Bronchial epithelial cell (primary cell): ENCODE results near the gene LRRIQ1. TPM values are rescaled to one million over a fixed set of nuclear protein-coding genes. Genes with fewer than 3 reads are reported as not detected.

Experiments
- DNase-seq: peaks from one replicate; pipeline ENCODE4 v3.0.0-alpha.2; 2010; ENCODE audit warnings: low read depth
- FAIRE-seq: peaks from 2 replicates; lab custom pipeline; 2011; peaks lifted over from hg19 to GRCh38; lab: Jason Lieb, UNC
- H3K27me3 ChIP-seq: 2 replicates; pipeline ENCODE4 v1.5.1; 2011; ENCODE audit warnings: low read length; ENCODE audit not compliant: control insufficient read depth, insufficient read depth
- H3K36me3 ChIP-seq: 2 replicates; pipeline ENCODE4 v1.5.1; 2011; ENCODE audit warnings: low read length; ENCODE audit not compliant: control insufficient read depth, insufficient read depth
- H3K4me3 ChIP-seq: 2 replicates; pipeline ENCODE4 v1.5.1; 2011; ENCODE audit warnings: mild to moderate bottlenecking, low read depth, low read length, control low read depth
- CTCF ChIP-seq: IDR thresholded peaks from 2 replicates; pipeline ENCODE4 v1.5.1; 2011; ENCODE audit warnings: mild to moderate bottlenecking, moderate library complexity, low read length, control low read depth, inconsistent platforms; ENCODE audit not compliant: insufficient read depth, severe bottlenecking
- total RNA-seq: library from RNA; depleted of rRNA; stranded (reverse); fragments of >200 nt; gene quantifications from 2 replicates; pipeline ENCODE4 v1.2.1, GENCODE V29; 2014

Gene LRRIQ1
- total RNA-seq, 1 donor from 2014 or later = under 0.01 TPM

GRCh38 chr12:85007836-85008235 is 28.3 kb upstream of the LRRIQ1 start:
- Histone ChIP-seq H3K27me3 (no peaks in the 10 kb centered on the region), H3K36me3 (no peaks in the 10 kb centered on the region), H3K4me3 (no peak overlapping the region)
- DNase-seq = peak; percentile 8
- TF ChIP-seq CTCF = no peak
- FAIRE-seq = no peak

GRCh38 chr12:85016413-85016812 is 19.7 kb upstream of the LRRIQ1 start:
- H3K27me3 ChIP-seq = no peaks in the 10 kb centered on the region
- no peak for TF ChIP-seq CTCF
- FAIRE-seq = no peak
- DNase-seq = peak; percentile 97
- no peak overlapping the region for H3K4me3 ChIP-seq
- no peaks in the 10 kb centered on the region for H3K36me3 ChIP-seq

GRCh38 chr12:85017133-85017532 is 19.0 kb upstream of the LRRIQ1 start:
- no peaks in the 10 kb centered on the region for H3K36me3 ChIP-seq
- DNase-seq = no peak
- FAIRE-seq = no peak
- H3K27me3 ChIP-seq = no peaks in the 10 kb centered on the region
- no peak for TF ChIP-seq CTCF
- H3K4me3 ChIP-seq = no peak overlapping the region

- TF ChIP-seq CTCF = no peak
- no peak overlapping the region for H3K4me3 ChIP-seq
- no peak for FAIRE-seq
- no peaks in the 10 kb centered on the region for H3K27me3 ChIP-seq
- H3K36me3 ChIP-seq = no peaks in the 10 kb centered on the region
- no peak for DNase-seq
Measured at GRCh38 chr12:85017618-85018017, 18.5 kb upstream of the LRRIQ1 start.

- no peak for TF ChIP-seq CTCF
- FAIRE-seq = no peak
- DNase-seq = no peak
- no peak overlapping the region for H3K4me3 ChIP-seq
- no peaks in the 10 kb centered on the region for H3K27me3 ChIP-seq
- H3K36me3 ChIP-seq = no peaks in the 10 kb centered on the region
Measured at GRCh38 chr12:85018098-85018497, 18.1 kb upstream of the LRRIQ1 start.

- FAIRE-seq (no peak), DNase-seq (peak; percentile 44)
- H3K27me3 ChIP-seq = peaks cover 1% of the 10 kb centered on the region
Measured at GRCh38 chr12:85029456-85029855, 6.7 kb upstream of the LRRIQ1 start.

More at GRCh38 chr12:85029456-85029855, 6.7 kb upstream of the LRRIQ1 start:
- H3K4me3 ChIP-seq = no peak overlapping the region
- no peak for TF ChIP-seq CTCF
- H3K36me3 ChIP-seq = no peaks in the 10 kb centered on the region
